Gastrocnemius medialis (tissue), 4 donors: Measurements from ENCODE around the gene MRPL23.

Experiments
- POLR2A ChIP-seq, 2 donors: fragments of 450-650 bp; IDR thresholded peaks; one replicate each; pipeline ENCODE4 v1.6.1; 2017; ENCODE audit warnings: antibody characterized with exemption in 2 of 2, mild to moderate bottlenecking in 2 of 2, moderate library complexity in 2 of 2
- TF ChIP-seq, protein P1 (sequence below), 5 experiments: fragments of 450-650 bp in 3 of 5; fragments of 200-600 bp in 2 of 5; sonication (generic) in 2 of 5; IDR thresholded peaks in 4 of 5; conservative IDR thresholded peaks in 1 of 5; 1 replicate in 4 of 5; 2 replicates in 1 of 5; pipeline ENCODE4 v1.5.1; 2016 to 2019; ENCODE audit warnings: antibody characterized with exemption in 5 of 5, mild to moderate bottlenecking in 3 of 5, moderate library complexity in 3 of 5

DNA sequence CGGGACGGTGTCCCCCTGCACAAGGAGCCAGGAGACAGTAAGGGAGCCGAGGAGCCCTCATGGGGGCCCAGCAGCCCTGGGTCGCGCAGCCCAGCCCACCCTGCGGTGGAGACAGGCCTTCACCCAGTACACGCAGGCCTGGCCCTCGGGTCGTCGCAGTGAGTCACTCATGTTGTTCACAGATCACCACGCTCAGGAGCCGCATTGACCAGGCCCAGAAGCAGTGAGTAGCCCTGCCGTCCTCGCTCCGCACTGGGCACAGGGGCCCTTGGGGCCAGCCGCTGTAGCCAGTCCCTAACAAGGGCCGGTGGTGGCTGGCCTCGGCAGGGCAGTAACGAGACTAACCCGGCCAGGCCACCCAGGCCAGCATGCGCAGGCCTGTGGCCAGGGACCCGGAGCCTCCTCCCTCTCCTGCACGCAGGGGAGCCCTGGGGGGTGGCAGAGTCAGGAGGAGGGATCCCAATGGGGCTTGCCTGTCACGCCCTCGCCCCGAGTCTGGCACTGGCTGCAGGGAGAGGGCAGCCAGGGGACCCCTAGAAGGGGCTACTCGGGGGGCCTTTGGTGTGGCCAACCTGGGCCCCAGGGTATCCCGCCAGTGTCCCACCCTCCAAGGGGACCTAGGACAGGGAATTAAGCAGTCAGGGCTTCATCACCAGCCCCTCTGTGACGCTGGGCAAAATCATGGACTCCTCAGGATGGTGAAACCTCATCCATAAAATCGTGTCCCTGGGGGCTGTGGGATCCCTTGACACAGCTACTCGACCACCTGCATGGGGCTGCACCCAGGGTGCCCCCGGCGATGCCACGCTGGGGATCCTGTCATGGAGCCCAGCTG lies 10.1 kb upstream of the MRPL23 start:
- TF ChIP-seq, protein P1, sequence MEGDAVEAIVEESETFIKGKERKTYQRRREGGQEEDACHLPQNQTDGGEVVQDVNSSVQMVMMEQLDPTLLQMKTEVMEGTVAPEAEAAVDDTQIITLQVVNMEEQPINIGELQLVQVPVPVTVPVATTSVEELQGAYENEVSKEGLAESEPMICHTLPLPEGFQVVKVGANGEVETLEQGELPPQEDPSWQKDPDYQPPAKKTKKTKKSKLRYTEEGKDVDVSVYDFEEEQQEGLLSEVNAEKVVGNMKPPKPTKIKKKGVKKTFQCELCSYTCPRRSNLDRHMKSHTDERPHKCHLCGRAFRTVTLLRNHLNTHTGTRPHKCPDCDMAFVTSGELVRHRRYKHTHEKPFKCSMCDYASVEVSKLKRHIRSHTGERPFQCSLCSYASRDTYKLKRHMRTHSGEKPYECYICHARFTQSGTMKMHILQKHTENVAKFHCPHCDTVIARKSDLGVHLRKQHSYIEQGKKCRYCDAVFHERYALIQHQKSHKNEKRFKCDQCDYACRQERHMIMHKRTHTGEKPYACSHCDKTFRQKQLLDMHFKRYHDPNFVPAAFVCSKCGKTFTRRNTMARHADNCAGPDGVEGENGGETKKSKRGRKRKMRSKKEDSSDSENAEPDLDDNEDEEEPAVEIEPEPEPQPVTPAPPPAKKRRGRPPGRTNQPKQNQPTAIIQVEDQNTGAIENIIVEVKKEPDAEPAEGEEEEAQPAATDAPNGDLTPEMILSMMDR (IDR thresholded peaks at IDR 0.05 in 4 of 5, conservative IDR thresholded peaks at IDR 0.05 in 1 of 5) = no peak
- TF ChIP-seq POLR2A (IDR thresholded peaks at IDR 0.05) = no peak
